HepG2 (cell line): ENCODE data around the gene SPAM1.

ENCODE experiments used
- CTCF ChIP-seq: sonication (generic); formaldehyde crosslinking; IDR thresholded peaks from 2 replicates; pipeline ENCODE4 v1.5.0; 2020; ENCODE audit warnings: mild to moderate bottlenecking, missing genetic modification reagents, moderate library complexity
- ESRRA ChIP-seq: sonication (generic); formaldehyde crosslinking; IDR thresholded peaks from 2 replicates; pipeline ENCODE4 v1.5.1; 2020; ENCODE audit warnings: mild to moderate bottlenecking, low read depth, missing genetic modification reagents
- FOXK2 ChIP-seq: fragments of 450-650 bp; IDR thresholded peaks from 2 replicates; pipeline ENCODE4 v1.6.1; 2016
- FOXO1 ChIP-seq: sonication (generic); formaldehyde crosslinking; IDR thresholded peaks from 2 replicates; pipeline ENCODE4 v1.4.0; 2020; ENCODE audit warnings: missing genetic modification reagents
- GLMP ChIP-seq: sonication (generic); formaldehyde crosslinking; IDR thresholded peaks from 2 replicates; pipeline ENCODE4 v1.9.0; 2021; ENCODE audit warnings: missing genetic modification reagents, mild to moderate bottlenecking, borderline replicate concordance
- HOXA3 ChIP-seq: sonication (generic); formaldehyde crosslinking; IDR thresholded peaks from 2 replicates; pipeline ENCODE4 v1.5.0; 2020; ENCODE audit warnings: missing genetic modification reagents
- NFIC ChIP-seq: IDR thresholded peaks from 2 replicates; pipeline ENCODE4 v1.6.1; 2012; ENCODE audit warnings: mild to moderate bottlenecking, low read length, inconsistent platforms
- POLR2A ChIP-seq, 2 experiments: IDR thresholded peaks; 2 replicates each; pipeline ENCODE4 v1.6.1; 2011; ENCODE audit warnings: low read depth in 2 of 2, low read length in 2 of 2, mild to moderate bottlenecking in 1 of 2, moderate library complexity in 1 of 2; ENCODE audit not compliant: insufficient read depth in 1 of 2
- PREB ChIP-seq: sonication (generic); formaldehyde crosslinking; IDR thresholded peaks from 2 replicates; pipeline ENCODE4 v1.4.0; 2020; ENCODE audit warnings: missing genetic modification reagents
- ZBTB43 ChIP-seq: sonication (generic); formaldehyde crosslinking; conservative IDR thresholded peaks from 2 replicates; pipeline ENCODE4 v1.4.0; 2020; ENCODE audit warnings: missing genetic modification reagents
- ZNF10 ChIP-seq: sonication (generic); formaldehyde crosslinking; IDR thresholded peaks from 2 replicates; pipeline ENCODE4 v1.4.0; 2020; ENCODE audit warnings: mild to moderate bottlenecking, low read depth, missing genetic modification reagents, borderline replicate concordance
- ZNF251 ChIP-seq: sonication (generic); formaldehyde crosslinking; IDR thresholded peaks from 2 replicates; pipeline ENCODE4 v1.9.0; 2021; ENCODE audit warnings: mild to moderate bottlenecking, missing genetic modification reagents

- no peak for TF ChIP-seq NFIC
- no peak for TF ChIP-seq PREB
- no peak for TF ChIP-seq CTCF (CRISPR knock-in tag)
- TF ChIP-seq FOXO1 (CRISPR knock-in tag), result no peak
- TF ChIP-seq ZNF251 (CRISPR knock-in tag), result no peak
- TF ChIP-seq HOXA3 (CRISPR knock-in tag), result no peak
- TF ChIP-seq ZNF10, result no peak
- no peak for TF ChIP-seq GLMP (CRISPR knock-in tag)
- no peak for TF ChIP-seq POLR2A (IDR thresholded peaks at IDR 0.05; ENCODE audit: insufficient read depth in 1 of 2, low read depth in 2 of 2, low read length in 2 of 2)
- no peak for TF ChIP-seq FOXK2
- no peak for TF ChIP-seq ZBTB43 (CRISPR knock-in tag)
- TF ChIP-seq ESRRA (CRISPR knock-in tag), result no peak
These were observed 47.8 kb downstream of the SPAM1 start for GRCh38 chr7:123972831-123973230.
